K562 (cell line): ENCODE data around the gene SPATA2. TPM values are rescaled to one million over a fixed set of nuclear protein-coding genes. Genes with fewer than 3 reads are reported as not detected.
A peak's percentile ranks its signal among the peaks of the same experiment; 100 is the strongest.

Source experiments
- BDP1 ChIP-seq: IDR thresholded peaks from 3 replicates; pipeline ENCODE4 v1.6.1; 2011; ENCODE audit not compliant: insufficient read length, insufficient read depth
- CHD2 ChIP-seq: IDR thresholded peaks from 2 replicates; pipeline ENCODE4 v1.6.1; 2011; ENCODE audit warnings: low read depth, low read length
- ETV1 ChIP-seq: fragments of 450-650 bp; conservative IDR thresholded peaks from 2 replicates; pipeline ENCODE4 v1.6.1; 2016; ENCODE audit warnings: missing genetic modification characterization, control low read depth, low read depth, missing compliant biosample characterization
- EWSR1 ChIP-seq: fragments of 450-650 bp; IDR thresholded peaks from 2 replicates; pipeline ENCODE4 v1.6.1; 2018; ENCODE audit warnings: borderline replicate concordance, mild to moderate bottlenecking, low read depth, moderate library complexity; ENCODE audit not compliant: partially characterized antibody
- FOXJ2 ChIP-seq: fragments of 200-800 bp; sonication (Bioruptor generic); IDR thresholded peaks from 2 replicates; pipeline ENCODE4 v1.6.1; 2016; ENCODE audit warnings: missing genetic modification characterization, missing compliant biosample characterization
- IRF2 ChIP-seq: sonication (generic); formaldehyde crosslinking; IDR thresholded peaks from 2 replicates; pipeline ENCODE4 v1.8.1; 2022; ENCODE audit warnings: mild to moderate bottlenecking, missing genetic modification reagents
- PRDM10 ChIP-seq: fragments of 450-650 bp; IDR thresholded peaks from 2 replicates; pipeline ENCODE4 v1.6.1; 2018; ENCODE audit not compliant: partially characterized antibody
- PURB ChIP-seq: sonication (generic); formaldehyde crosslinking; IDR thresholded peaks from 2 replicates; pipeline ENCODE4 v1.9.0; 2021; ENCODE audit warnings: low read depth, mild to moderate bottlenecking, missing genetic modification reagents
- RB1 ChIP-seq: fragments of 450-650 bp; IDR thresholded peaks from 2 replicates; pipeline ENCODE4 v1.6.1; 2017; ENCODE audit warnings: low read depth, mild to moderate bottlenecking
- SMAD3 ChIP-seq: fragments of 450-650 bp; formaldehyde crosslinking; conservative IDR thresholded peaks from 2 replicates; pipeline ENCODE4 v1.4.0; 2020; ENCODE audit warnings: mild to moderate bottlenecking
- TSHZ1 ChIP-seq: fragments of 250-450 bp; sonication (Bioruptor Pico); IDR thresholded peaks from 2 replicates; pipeline ENCODE4 v1.4.0; 2020; ENCODE audit warnings: mild to moderate bottlenecking, moderate library complexity
- XRCC5 ChIP-seq: fragments of 200-400 bp; formaldehyde crosslinking; IDR thresholded peaks from 2 replicates; pipeline ENCODE4 v1.6.1; 2017; ENCODE audit warnings: low read depth, mild to moderate bottlenecking, low read length
- ZNF280B ChIP-seq: fragments of 250-450 bp; sonication (Bioruptor Pico); IDR thresholded peaks from 2 replicates; pipeline ENCODE4 v1.5.1; 2021; ENCODE audit warnings: mild to moderate bottlenecking
- ZNF668 ChIP-seq: fragments of 250-450 bp; sonication (Bioruptor Pico); IDR thresholded peaks from 2 replicates; pipeline ENCODE4 v1.8.0; 2022; ENCODE audit warnings: mild to moderate bottlenecking, inconsistent platforms
- polyA plus RNA-seq, 8 experiments: library from polyadenylated mRNA; depleted of rRNA in 4 of 8; stranded (reverse) in 5 of 8; unstranded in 3 of 8; fragments of >200 nt; fragmentation: Nextera tagmentation in 2 of 8; fragmentation: Illumina TruSeq in 1 of 8; extraction: Ambion mirVana in 2 of 8; extraction: Trizol in 1 of 8; gene quantifications; 2 replicates each; pipeline versions ENCODE4 v1.2.1 to v1.2.3, GENCODE V29; 2011 to 2014; ENCODE audit warnings: inconsistent platforms in 1 of 8, missing spikeins in 1 of 8
- total RNA-seq, 7 experiments: library from RNA; depleted of rRNA in 6 of 7; stranded (reverse); fragments of >200 nt in 6 of 7; fragmentation: Illumina TruSeq in 2 of 7; extraction: Trizol in 2 of 7; gene quantifications; 2 replicates each; pipeline versions ENCODE4 v1.2.1 to v1.2.3, GENCODE V29; 2011 to 2021; ENCODE audit warnings: low replicate concordance in 1 of 7
- TF ChIP-seq, protein P1 (sequence below), 2 experiments: fragments of 250-450 bp in 1 of 2; fragments of 450-650 bp in 1 of 2; sonication (Bioruptor Pico) in 1 of 2; IDR thresholded peaks; 2 replicates each; pipeline versions ENCODE4 v1.6.1 to v1.8.0; 2016 to 2021; ENCODE audit warnings: mild to moderate bottlenecking in 2 of 2, moderate library complexity in 2 of 2, missing compliant biosample characterization in 1 of 2, missing genetic modification characterization in 1 of 2
- TF ChIP-seq, protein P2 (sequence below): fragments of 450-650 bp; IDR thresholded peaks from 2 replicates; pipeline ENCODE4 v1.6.1; 2016; ENCODE audit warnings: antibody characterized with exemption

SPATA2 gene
- total and polyA plus RNA-seq, 9 of the 15 experiments (the other 6 are each of a cell fraction or from before 2014, with no cell fraction given) = 0.46 to 8.2 (median 2.7) TPM

DNA sequence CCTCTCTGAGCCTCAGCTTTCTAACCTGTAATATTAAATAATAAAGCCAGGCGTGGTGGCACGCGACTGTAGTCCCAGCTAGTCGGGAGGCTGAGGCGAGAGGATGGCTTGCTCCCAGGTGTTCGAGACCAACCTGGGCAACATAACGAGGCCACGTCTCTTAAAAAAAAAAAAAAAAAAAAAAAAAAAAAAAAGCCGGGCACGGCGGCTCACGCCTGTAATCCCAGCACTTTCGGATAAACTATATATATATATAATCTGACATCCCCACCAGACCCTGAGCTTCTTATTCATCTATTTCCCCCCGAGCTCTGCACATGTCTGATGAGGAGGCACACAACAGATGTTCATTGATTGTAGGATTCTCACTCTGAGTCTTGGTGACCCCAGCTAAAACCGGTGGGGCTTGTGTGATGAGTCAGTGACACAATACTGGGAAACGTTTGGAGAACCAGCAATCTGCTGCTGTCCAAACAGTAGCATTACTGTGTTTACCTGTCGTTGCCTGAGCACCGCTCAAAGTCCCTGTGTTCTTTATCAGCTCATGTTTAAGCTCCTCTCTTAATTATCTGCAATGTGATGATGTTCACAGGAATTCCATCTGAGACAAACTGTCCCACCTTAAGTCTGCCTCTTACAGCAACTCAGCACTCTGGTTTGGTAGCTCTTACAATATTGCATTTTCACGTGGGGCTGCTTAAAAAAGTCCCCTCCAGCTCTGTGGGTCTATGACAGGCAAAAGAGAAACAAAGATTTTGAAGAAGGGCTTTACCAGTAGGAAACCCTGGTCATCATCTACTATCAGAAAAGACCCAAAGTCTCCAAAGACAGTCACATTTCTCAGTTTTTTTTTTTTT, 1.0 kb upstream of the SPATA2 start (continued):
- TF ChIP-seq PRDM10 = peak; percentile 58
- TF ChIP-seq ZNF668 (CRISPR knock-in tag) = no peak
- TF ChIP-seq FOXJ2 (tag) = 0 out of 2 replicates have a peak, but pooled peaks have one; percentile 51
- TF ChIP-seq, protein P1, sequence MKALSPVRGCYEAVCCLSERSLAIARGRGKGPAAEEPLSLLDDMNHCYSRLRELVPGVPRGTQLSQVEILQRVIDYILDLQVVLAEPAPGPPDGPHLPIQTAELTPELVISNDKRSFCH (CRISPR knock-in tag; IDR thresholded peaks at IDR 0.05) = no peak
- TF ChIP-seq, protein P1 (tag; IDR thresholded peaks at IDR 0.05) = no peak
- TF ChIP-seq EWSR1 = no peak
- TF ChIP-seq TSHZ1 (CRISPR knock-in tag) = no peak
- no peak for TF ChIP-seq CHD2
- TF ChIP-seq, protein P2, sequence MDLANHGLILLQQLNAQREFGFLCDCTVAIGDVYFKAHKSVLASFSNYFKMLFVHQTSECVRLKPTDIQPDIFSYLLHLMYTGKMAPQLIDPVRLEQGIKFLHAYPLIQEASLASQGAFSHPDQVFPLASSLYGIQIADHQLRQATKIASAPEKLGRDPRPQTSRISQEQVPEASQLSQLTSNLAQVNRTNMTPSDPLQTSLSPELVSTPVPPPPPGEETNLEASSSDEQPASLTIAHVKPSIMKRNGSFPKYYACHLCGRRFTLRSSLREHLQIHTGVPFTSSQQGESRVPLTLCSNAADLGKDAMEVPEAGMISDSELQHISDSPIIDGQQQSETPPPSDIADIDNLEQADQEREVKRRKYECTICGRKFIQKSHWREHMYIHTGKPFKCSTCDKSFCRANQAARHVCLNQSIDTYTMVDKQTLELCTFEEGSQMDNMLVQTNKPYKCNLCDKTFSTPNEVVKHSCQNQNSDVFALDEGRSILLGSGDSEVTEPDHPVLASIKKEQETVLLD = no peak
- no peak for TF ChIP-seq ZNF280B
- TF ChIP-seq BDP1 = no peak
- TF ChIP-seq XRCC5 = no peak
- no peak for TF ChIP-seq IRF2
- TF ChIP-seq RB1 = no peak
- TF ChIP-seq SMAD3 = no peak
- no peak; the same call in 1 of the 2 replicates for TF ChIP-seq ETV1 (tag)
- no peak for TF ChIP-seq PURB
